SU-DHL-6 (cell line): ENCODE data around the gene UTS2B.

ENCODE experiments used
- H2AFZ ChIP-seq: fragments of 200-600 bp; sonication (generic); 2 replicates; pipeline ENCODE4 v1.6.1; 2014; ENCODE audit warnings: low read depth, mild to moderate bottlenecking, moderate library complexity, mixed read lengths, antibody characterized with exemption, low read length; ENCODE audit not compliant: severe bottlenecking
- H3F3A ChIP-seq: fragments of 200-600 bp; shearing (Covaris generic); 2 replicates; pipeline ENCODE4 v1.6.0; 2016; ENCODE audit warnings: antibody characterized with exemption, mild to moderate bottlenecking; ENCODE audit not compliant: insufficient read depth
- H3K27ac ChIP-seq: fragments of 200-600 bp; sonication (generic); 2 replicates; pipeline ENCODE4 v1.5.1; 2016; ENCODE audit warnings: low read depth, mild to moderate bottlenecking, low read length, moderate library complexity, mixed read lengths
- H3K27me3 ChIP-seq: fragments of 200-600 bp; sonication (generic), shearing (Covaris generic); 2 replicates; pipeline ENCODE4 v1.6.0; 2014; ENCODE audit warnings: mild to moderate bottlenecking, low read length
- H3K36me3 ChIP-seq: fragments of 200-600 bp; sonication (generic); 2 replicates; pipeline ENCODE4 v1.6.1; 2014; ENCODE audit warnings: mild to moderate bottlenecking, low read length, mixed read lengths
- H3K4me2 ChIP-seq: fragments of 300-600, 200-600 bp; shearing (Covaris generic), sonication (generic); 2 replicates; pipeline ENCODE4 v1.6.0; 2014; ENCODE audit warnings: low read length, low read depth, mild to moderate bottlenecking; ENCODE audit not compliant: poor library complexity, severe bottlenecking
- H3K4me3 ChIP-seq: fragments of 200-600 bp; sonication (generic); 2 replicates; pipeline ENCODE4 v1.5.1; 2014; ENCODE audit warnings: antibody characterized with exemption, low read length, mild to moderate bottlenecking, mixed read lengths; ENCODE audit not compliant: insufficient read depth, poor library complexity, severe bottlenecking
- H3K79me2 ChIP-seq: fragments of 200-600 bp; sonication (generic); 2 replicates; pipeline ENCODE4 v1.6.1; 2014; ENCODE audit warnings: mild to moderate bottlenecking, low read length, moderate library complexity; ENCODE audit not compliant: insufficient read depth
- H3K9ac ChIP-seq: fragments of 200-600 bp; sonication (generic); 2 replicates; pipeline ENCODE4 v1.7.0; 2014; ENCODE audit warnings: mild to moderate bottlenecking, low read length
- H3K9me2 ChIP-seq: fragments of 200-600 bp; sonication (generic); replicated peaks from 2 replicates; pipeline ENCODE4 v1.6.1; 2014; ENCODE audit warnings: low read length; ENCODE audit not compliant: insufficient read depth
- H3K9me3 ChIP-seq: fragments of 200-600 bp; sonication (generic); 2 replicates; pipeline ENCODE4 v1.6.1; 2014; ENCODE audit warnings: low read length, mixed read lengths; ENCODE audit not compliant: insufficient read depth
- H4K20me1 ChIP-seq: fragments of 200-600 bp; sonication (generic); 2 replicates; pipeline ENCODE4 v1.6.1; 2014; ENCODE audit warnings: low read depth, mild to moderate bottlenecking, antibody characterized with exemption, low read length, moderate library complexity, mixed read lengths
- EZH2phosphoT487 ChIP-seq: fragments of 200-600 bp; sonication (generic), shearing (Covaris generic); conservative IDR thresholded peaks from 2 replicates; pipeline ENCODE4 v1.6.1; 2018; ENCODE audit warnings: mild to moderate bottlenecking, antibody characterized with exemption, low read length, moderate library complexity, mixed read lengths
- TF ChIP-seq, protein P1 (sequence below): fragments of 200-600 bp; sonication (generic); IDR thresholded peaks from one replicate; pipeline ENCODE4 v1.5.1; 2017; ENCODE audit warnings: antibody characterized with exemption, mild to moderate bottlenecking, low read length, moderate library complexity; ENCODE audit not compliant: insufficient read depth, poor library complexity, severe bottlenecking

Gene UTS2B

GRCh38 chr3:191378142-191378812 lies 48.0 kb upstream of the UTS2B start:
- H3K4me2 ChIP-seq: no peak overlapping the region
- no peaks in the 10 kb centered on the region for H3F3A ChIP-seq
- H3K4me3 ChIP-seq: no peak overlapping the region
- H3K36me3 ChIP-seq: 0 out of 2 replicates have a peak, but pooled peaks cover 2% of the 10 kb centered on the region
- no peaks in the 10 kb centered on the region for H4K20me1 ChIP-seq
- no peaks in the 10 kb centered on the region for H3K9me2 ChIP-seq
- H3K79me2 ChIP-seq: no peaks in the 10 kb centered on the region
- no peak overlapping the region for H3K9ac ChIP-seq
- H3K27me3 ChIP-seq: no peaks in the 10 kb centered on the region
- TF ChIP-seq, protein P1, sequence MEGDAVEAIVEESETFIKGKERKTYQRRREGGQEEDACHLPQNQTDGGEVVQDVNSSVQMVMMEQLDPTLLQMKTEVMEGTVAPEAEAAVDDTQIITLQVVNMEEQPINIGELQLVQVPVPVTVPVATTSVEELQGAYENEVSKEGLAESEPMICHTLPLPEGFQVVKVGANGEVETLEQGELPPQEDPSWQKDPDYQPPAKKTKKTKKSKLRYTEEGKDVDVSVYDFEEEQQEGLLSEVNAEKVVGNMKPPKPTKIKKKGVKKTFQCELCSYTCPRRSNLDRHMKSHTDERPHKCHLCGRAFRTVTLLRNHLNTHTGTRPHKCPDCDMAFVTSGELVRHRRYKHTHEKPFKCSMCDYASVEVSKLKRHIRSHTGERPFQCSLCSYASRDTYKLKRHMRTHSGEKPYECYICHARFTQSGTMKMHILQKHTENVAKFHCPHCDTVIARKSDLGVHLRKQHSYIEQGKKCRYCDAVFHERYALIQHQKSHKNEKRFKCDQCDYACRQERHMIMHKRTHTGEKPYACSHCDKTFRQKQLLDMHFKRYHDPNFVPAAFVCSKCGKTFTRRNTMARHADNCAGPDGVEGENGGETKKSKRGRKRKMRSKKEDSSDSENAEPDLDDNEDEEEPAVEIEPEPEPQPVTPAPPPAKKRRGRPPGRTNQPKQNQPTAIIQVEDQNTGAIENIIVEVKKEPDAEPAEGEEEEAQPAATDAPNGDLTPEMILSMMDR: no peak
- no peak for TF ChIP-seq EZH2phosphoT487
- H2AFZ ChIP-seq: no peak overlapping the region
- no peaks in the 10 kb centered on the region for H3K9me3 ChIP-seq
- H3K27ac ChIP-seq: no peak overlapping the region

DNA sequence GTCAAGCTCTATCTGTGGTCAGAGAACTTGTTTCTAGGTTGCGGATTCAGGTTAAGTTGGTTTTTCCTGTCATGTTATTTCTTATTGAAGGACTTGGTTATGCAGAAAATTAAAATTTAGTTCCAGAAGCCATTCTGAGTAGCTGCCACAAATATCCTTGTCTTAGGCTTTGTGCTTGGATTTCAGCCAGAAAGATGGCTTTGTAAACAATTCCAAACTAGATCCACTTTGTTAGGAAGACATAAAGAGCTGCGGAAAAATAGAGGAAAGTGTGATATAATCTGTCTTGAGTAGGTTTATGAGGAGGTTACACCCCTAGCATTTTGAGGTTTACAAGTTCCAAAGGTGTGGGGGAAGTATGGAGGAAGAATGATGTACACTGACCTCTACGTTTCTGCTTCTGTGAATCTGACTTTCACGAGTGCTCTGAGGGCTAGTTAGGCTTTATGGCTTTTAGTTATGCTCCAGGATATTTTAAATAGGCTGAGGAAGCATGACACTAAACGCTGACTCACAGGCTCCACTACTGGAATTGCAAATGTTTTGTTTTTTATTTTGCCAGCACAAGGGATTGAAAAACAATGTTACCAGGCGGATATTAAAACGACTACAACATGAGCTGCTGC lies 46.3 kb upstream of the UTS2B start:
- no peaks in the 10 kb centered on the region for H3K27me3 ChIP-seq
- H3K9me2 ChIP-seq: no peaks in the 10 kb centered on the region
- no peaks in the 10 kb centered on the region for H4K20me1 ChIP-seq
- no peaks in the 10 kb centered on the region for H3K9me3 ChIP-seq
- TF ChIP-seq EZH2phosphoT487: no peak
- TF ChIP-seq, protein P1: no peak
- H3K36me3 ChIP-seq: no peaks in the 10 kb centered on the region
- no peak overlapping the region for H3K9ac ChIP-seq
- no peak overlapping the region for H3K27ac ChIP-seq
- H3F3A ChIP-seq: no peaks in the 10 kb centered on the region
- no peak overlapping the region for H3K4me3 ChIP-seq
- no peak overlapping the region for H3K4me2 ChIP-seq
- no peaks in the 10 kb centered on the region for H3K79me2 ChIP-seq
- no peak overlapping the region for H2AFZ ChIP-seq

DNA sequence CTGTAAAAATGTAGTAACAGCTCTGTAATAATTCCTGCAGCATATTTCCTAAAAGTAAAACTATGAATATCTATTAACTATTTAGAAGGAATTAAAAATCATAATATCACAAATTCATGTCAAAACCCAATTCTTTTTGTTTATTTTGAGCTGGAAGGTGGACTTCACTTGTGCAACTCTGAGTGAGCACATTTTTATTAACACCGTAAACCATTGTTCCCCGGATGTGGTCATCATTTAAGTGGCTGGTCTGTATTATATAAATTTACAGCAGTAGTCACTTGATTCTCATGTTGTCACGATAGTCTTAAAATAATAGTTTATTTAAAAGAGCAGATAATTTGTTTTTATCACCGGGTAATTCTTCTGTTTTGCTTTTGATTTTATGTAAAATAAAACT lies 43.0 kb upstream of the UTS2B start:
- no peaks in the 10 kb centered on the region for H3K9me2 ChIP-seq
- H3K27me3 ChIP-seq: no peaks in the 10 kb centered on the region
- no peak overlapping the region for H3K4me2 ChIP-seq
- H2AFZ ChIP-seq: no peak overlapping the region
- H3K9me3 ChIP-seq: no peaks in the 10 kb centered on the region
- H3F3A ChIP-seq: no peaks in the 10 kb centered on the region
- H3K4me3 ChIP-seq: no peak overlapping the region
- no peak for TF ChIP-seq EZH2phosphoT487
- TF ChIP-seq, protein P1: no peak
- no peaks in the 10 kb centered on the region for H3K79me2 ChIP-seq
- no peak overlapping the region for H3K27ac ChIP-seq
- H3K9ac ChIP-seq: no peak overlapping the region
- H3K36me3 ChIP-seq: no peaks in the 10 kb centered on the region
- H4K20me1 ChIP-seq: no peaks in the 10 kb centered on the region
